DND-41 (cell line): ENCODE measurements around the gene BBS10.

Source experiments
- EZH2 ChIP-seq: IDR thresholded peaks from 3 replicates; pipeline ENCODE4 v1.6.1; 2012; ENCODE audit warnings: borderline replicate concordance, low read depth, mild to moderate bottlenecking, moderate library complexity, low read length, inconsistent platforms; ENCODE audit not compliant: severe bottlenecking
- TF ChIP-seq, protein P1 (sequence below): IDR thresholded peaks from 2 replicates; pipeline ENCODE4 v1.5.1; 2012; ENCODE audit warnings: borderline replicate concordance, low read length, moderate library complexity, mild to moderate bottlenecking; ENCODE audit not compliant: poor library complexity, severe bottlenecking; ENCODE audit errors: extremely low read depth

DNA sequence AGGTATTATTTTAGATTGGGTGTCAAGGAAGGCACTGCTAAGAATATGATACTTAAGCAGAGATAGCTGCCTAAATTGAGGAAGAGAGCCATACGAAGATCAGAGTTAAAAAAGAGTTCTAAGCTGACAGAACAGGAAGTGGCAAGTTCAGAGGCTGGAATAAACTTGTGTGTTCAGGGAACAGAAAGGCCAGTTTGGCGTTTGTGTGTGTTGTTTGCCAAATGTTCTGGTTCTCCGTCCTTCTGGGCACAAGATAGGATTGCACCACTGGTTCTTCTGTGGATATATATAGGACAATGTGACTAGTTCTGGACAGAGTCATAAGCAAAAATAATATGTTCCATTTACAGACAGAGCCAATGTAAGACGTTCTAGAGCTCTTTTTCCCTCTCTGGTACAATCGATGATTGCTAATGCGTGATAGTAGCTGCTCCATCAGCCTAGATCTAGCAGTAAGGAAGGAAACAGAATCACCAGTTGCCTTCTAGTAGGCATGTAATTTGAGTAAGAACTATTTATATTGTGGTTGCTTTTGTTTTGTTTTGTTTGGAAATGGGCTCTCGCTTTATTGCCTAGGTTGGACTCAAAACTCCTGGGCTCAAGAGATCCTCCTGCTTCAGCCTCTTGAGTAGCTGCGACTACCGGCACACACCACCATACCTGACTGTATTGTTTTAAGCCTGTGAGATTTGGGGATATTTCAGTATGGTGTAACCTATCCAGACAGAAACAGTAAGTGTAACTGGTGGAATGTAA lies 7.4 kb downstream of the BBS10 start:
- TF ChIP-seq, protein P1, sequence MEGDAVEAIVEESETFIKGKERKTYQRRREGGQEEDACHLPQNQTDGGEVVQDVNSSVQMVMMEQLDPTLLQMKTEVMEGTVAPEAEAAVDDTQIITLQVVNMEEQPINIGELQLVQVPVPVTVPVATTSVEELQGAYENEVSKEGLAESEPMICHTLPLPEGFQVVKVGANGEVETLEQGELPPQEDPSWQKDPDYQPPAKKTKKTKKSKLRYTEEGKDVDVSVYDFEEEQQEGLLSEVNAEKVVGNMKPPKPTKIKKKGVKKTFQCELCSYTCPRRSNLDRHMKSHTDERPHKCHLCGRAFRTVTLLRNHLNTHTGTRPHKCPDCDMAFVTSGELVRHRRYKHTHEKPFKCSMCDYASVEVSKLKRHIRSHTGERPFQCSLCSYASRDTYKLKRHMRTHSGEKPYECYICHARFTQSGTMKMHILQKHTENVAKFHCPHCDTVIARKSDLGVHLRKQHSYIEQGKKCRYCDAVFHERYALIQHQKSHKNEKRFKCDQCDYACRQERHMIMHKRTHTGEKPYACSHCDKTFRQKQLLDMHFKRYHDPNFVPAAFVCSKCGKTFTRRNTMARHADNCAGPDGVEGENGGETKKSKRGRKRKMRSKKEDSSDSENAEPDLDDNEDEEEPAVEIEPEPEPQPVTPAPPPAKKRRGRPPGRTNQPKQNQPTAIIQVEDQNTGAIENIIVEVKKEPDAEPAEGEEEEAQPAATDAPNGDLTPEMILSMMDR: no peak
- no peak for TF ChIP-seq EZH2
